ENCODE data around the gene C14orf132. TPM values are rescaled to one million over a fixed set of nuclear protein-coding genes. Genes with fewer than 3 reads are reported as not detected.
A peak's percentile ranks its signal among the peaks of the same experiment; 100 is the strongest.

C14orf132 gene
- total RNA-seq, 1 donor from 2014 or later = 12.0 TPM

DNA sequence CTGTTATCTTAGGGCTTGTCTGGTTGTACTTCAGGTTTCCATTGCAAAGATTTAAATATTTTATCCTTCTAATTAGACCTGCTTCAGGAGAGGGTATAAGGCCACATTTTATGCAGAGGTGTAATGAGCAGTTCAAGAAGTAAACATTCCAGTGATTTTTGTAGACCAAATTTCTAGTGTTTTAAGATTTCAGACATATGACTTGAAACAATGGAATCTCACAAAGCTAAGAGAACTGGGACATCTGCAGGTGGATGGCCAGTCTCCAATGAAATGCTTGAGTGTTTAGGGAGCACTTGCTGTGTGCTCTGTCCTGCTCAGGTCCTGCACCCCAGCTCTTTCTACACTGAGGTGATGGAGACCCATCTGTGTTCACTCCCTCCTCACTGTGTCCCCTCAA, 7.9 kb downstream of the C14orf132 start:
- TF ChIP-seq POLR2A (IDR thresholded peaks at IDR 0.05) (no peak), POLR2AphosphoS5 (IDR thresholded peaks at IDR 0.05; ENCODE audit: insufficient read depth in 1 of 2, low read depth in 1 of 2) (no peak)
- TF ChIP-seq, protein P1, sequence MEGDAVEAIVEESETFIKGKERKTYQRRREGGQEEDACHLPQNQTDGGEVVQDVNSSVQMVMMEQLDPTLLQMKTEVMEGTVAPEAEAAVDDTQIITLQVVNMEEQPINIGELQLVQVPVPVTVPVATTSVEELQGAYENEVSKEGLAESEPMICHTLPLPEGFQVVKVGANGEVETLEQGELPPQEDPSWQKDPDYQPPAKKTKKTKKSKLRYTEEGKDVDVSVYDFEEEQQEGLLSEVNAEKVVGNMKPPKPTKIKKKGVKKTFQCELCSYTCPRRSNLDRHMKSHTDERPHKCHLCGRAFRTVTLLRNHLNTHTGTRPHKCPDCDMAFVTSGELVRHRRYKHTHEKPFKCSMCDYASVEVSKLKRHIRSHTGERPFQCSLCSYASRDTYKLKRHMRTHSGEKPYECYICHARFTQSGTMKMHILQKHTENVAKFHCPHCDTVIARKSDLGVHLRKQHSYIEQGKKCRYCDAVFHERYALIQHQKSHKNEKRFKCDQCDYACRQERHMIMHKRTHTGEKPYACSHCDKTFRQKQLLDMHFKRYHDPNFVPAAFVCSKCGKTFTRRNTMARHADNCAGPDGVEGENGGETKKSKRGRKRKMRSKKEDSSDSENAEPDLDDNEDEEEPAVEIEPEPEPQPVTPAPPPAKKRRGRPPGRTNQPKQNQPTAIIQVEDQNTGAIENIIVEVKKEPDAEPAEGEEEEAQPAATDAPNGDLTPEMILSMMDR (IDR thresholded peaks at IDR 0.05) = no peak
- H3K9me3 ChIP-seq = no peaks in the 10 kb centered on the region
- H3K4me1 ChIP-seq = peaks cover 30% of the 10 kb centered on the region
- no peak overlapping the region for H3K27ac ChIP-seq
- no peak overlapping the region for H3K4me3 ChIP-seq
- H3K27me3 ChIP-seq = no peaks in the 10 kb centered on the region
- intact Hi-C loops (cut with DNase I) = no loop called here
- no peak for DNase-seq (ENCODE audit: extremely low spot score in 2 of 2)
- no peaks in the 10 kb centered on the region for H3K36me3 ChIP-seq

- H3K4me1 ChIP-seq = peaks cover 41% of the 10 kb centered on the region
- H3K4me3 ChIP-seq = no peak overlapping the region
- no peaks in the 10 kb centered on the region for H3K9me3 ChIP-seq
- H3K36me3 ChIP-seq = no peaks in the 10 kb centered on the region
- H3K27ac ChIP-seq = peak overlapping the region; percentile 16
- H3K27me3 ChIP-seq = no peaks in the 10 kb centered on the region
- DNase-seq (ENCODE audit: extremely low spot score in 2 of 2) = no peak
- intact Hi-C loops (cut with DNase I) = no loop called here
- TF ChIP-seq, protein P1 (IDR thresholded peaks at IDR 0.05) = no peak
- no peak for TF ChIP-seq POLR2A (IDR thresholded peaks at IDR 0.05)
- no peak for TF ChIP-seq POLR2AphosphoS5 (IDR thresholded peaks at IDR 0.05; ENCODE audit: insufficient read depth in 1 of 2, low read depth in 1 of 2)
Observed at GRCh38 chr14:96049932-96050331, 10.8 kb downstream of the C14orf132 start.

DNA sequence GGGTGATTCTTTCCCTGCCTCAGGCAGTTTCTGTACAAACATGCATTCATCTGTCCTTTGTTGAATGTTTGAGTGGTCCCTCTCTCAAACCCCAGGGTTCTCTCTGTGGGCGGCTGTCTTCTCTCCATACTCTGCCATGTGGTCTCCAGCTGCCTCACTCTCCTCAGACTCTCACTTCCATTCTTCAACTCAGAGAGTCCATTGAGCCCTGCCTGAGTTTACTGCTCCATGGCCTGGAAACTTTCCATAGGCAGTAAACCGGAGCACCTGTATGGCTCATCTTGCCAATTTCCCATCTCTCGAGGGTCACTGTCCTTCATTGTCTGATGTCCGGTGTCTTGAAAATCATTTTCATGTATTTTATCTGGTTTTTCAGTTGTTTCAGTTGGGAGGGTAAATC, 11.3 kb downstream of the C14orf132 start:
- peaks cover 47% of the 10 kb centered on the region for H3K4me1 ChIP-seq
- H3K9me3 ChIP-seq = no peaks in the 10 kb centered on the region
- TF ChIP-seq, protein P1 (IDR thresholded peaks at IDR 0.05) = no peak
- TF ChIP-seq POLR2AphosphoS5 (IDR thresholded peaks at IDR 0.05; ENCODE audit: insufficient read depth in 1 of 2, low read depth in 1 of 2) (no peak), POLR2A (IDR thresholded peaks at IDR 0.05) (no peak)
- intact Hi-C loops (cut with DNase I) = no loop called here
- H3K4me3 ChIP-seq = no peak overlapping the region
- H3K27me3 ChIP-seq = no peaks in the 10 kb centered on the region
- no peaks in the 10 kb centered on the region for H3K36me3 ChIP-seq
- peak overlapping the region; percentile 16 for H3K27ac ChIP-seq
- DNase-seq (ENCODE audit: extremely low spot score in 2 of 2) = peak; percentile 27 to 34

DNA sequence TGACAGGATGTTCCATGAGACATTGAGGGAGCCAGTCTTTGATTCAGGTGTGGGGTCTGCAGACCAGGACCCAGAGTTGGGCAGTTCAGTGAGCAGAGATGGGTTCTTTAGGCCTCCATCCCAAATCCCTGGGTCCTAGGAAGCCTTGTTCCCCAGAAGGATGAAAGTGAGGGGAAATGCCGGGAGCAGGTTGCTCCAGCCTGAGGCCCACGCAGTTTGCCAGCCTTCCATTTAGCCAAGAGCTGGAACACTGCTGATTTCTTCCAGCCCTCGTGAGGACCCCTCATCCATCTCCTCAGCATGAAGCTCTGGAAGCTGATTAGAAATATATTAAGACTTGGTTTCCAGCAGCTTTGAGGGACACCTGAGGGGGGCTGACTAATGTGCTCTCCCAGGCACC, 12.1 kb downstream of the C14orf132 start:
- H3K27ac ChIP-seq = peak overlapping the region; percentile 82
- H3K4me3 ChIP-seq = no peak overlapping the region
- H3K36me3 ChIP-seq = no peaks in the 10 kb centered on the region
- H3K9me3 ChIP-seq = no peaks in the 10 kb centered on the region
- H3K27me3 ChIP-seq = no peaks in the 10 kb centered on the region
- H3K4me1 ChIP-seq = peaks cover 54% of the 10 kb centered on the region
- no peak for TF ChIP-seq POLR2AphosphoS5 (IDR thresholded peaks at IDR 0.05; ENCODE audit: insufficient read depth in 1 of 2, low read depth in 1 of 2)
- TF ChIP-seq, protein P1 (IDR thresholded peaks at IDR 0.05) = no peak
- no peak for TF ChIP-seq POLR2A (IDR thresholded peaks at IDR 0.05)
- intact Hi-C loops (cut with DNase I) = no loop called here
- DNase-seq (ENCODE audit: extremely low spot score in 2 of 2) = peak; percentile 60 to 70

GRCh38 chr14:96051642-96052540, 12.7 kb downstream of the C14orf132 start:
- DNase-seq (ENCODE audit: extremely low spot score in 2 of 2) = peak; percentile 69 to 84
- Histone ChIP-seq H3K27ac (peak overlapping the region; percentile 82), H3K27me3 (no peaks in the 10 kb centered on the region), H3K9me3 (no peaks in the 10 kb centered on the region), H3K36me3 (no peaks in the 10 kb centered on the region), H3K4me1 (peaks cover 56% of the 10 kb centered on the region), H3K4me3 (no peak overlapping the region)
- intact Hi-C loops (cut with DNase I) = no loop called here
- no peak for TF ChIP-seq POLR2AphosphoS5 (IDR thresholded peaks at IDR 0.05; ENCODE audit: insufficient read depth in 1 of 2, low read depth in 1 of 2)
- TF ChIP-seq, protein P1 (IDR thresholded peaks at IDR 0.05) = no peak
- TF ChIP-seq POLR2A (IDR thresholded peaks at IDR 0.05) = no peak
